ENCODE data around the gene SLIT3. TPM values are rescaled to one million over a fixed set of nuclear protein-coding genes. Genes with fewer than 3 reads are reported as not detected.

The SLIT3 gene
- polyA plus RNA-seq, 1 of the 3 experiments (the other 2 are of a cell fraction), result 119 TPM

GRCh38 chr5:168651648-168652047 lies 649.3 kb downstream of the SLIT3 start:
- Histone ChIP-seq H3K4me3 (ENCODE audit: low read depth in 2 of 2, low read length in 1 of 2) (no peak overlapping the region), H3K9ac (no peak overlapping the region), H3K27ac (ENCODE audit: low read depth in 2 of 2, low read length in 1 of 2) (peak overlapping the region in 1 of 2 experiments; percentile 48; a peak in 2 of 4 replicates), H4K20me1 (ENCODE audit: insufficient read depth) (no peaks in the 10 kb centered on the region), H3K79me2 (ENCODE audit: insufficient read depth) (no peaks in the 10 kb centered on the region), H2AFZ (ENCODE audit: low read depth) (no peak overlapping the region), H3K27me3 (ENCODE audit: insufficient read depth) (no peaks in the 10 kb centered on the region), H3K36me3 (replicated peaks in 1 of 2; ENCODE audit: control insufficient read depth in 1 of 2, insufficient read depth in 2 of 2, low read length in 1 of 2) (peaks cover 0 to 8% of the 10 kb centered on the region in 2 experiments), H3K9me3 (no peaks in the 10 kb centered on the region; the same call in 1 of the 2 replicates), H3K4me2 (no peak overlapping the region), H3F3A (replicated peaks; ENCODE audit: insufficient read depth) (peaks cover 3% of the 10 kb centered on the region), H3K9me2 (no peaks in the 10 kb centered on the region), H3K4me1 (ENCODE audit: control insufficient read depth in 1 of 2, insufficient read depth in 2 of 2, low read depth in 1 of 2, low read length in 1 of 2) (peaks cover 0 to 41% of the 10 kb centered on the region in 2 experiments; a peak in 2 of 4 replicates)
- ChIA-PET POLR2A (interaction anchor here (1.2 kb wide), 1 partner anchor 186 kb away, joined by 4 read pairs; no protein-coding TSS in a partner anchor), CTCF (interaction anchor here (1.3 kb wide), 1 partner anchor 12 kb away, joined by 3 read pairs; no protein-coding TSS in a partner anchor)
- no peak for DNase-seq
- no peak for TF ChIP-seq ELF1 (IDR thresholded peaks at IDR 0.05)
- no peak for TF ChIP-seq USF1 (IDR thresholded peaks at IDR 0.05; ENCODE audit: borderline replicate concordance, low read depth)
- no peak for TF ChIP-seq MXI1 (IDR thresholded peaks at IDR 0.05; ENCODE audit: low read depth, low read length)
- peak; percentile 57; the same call in 1 of the 2 replicates for TF ChIP-seq PBX3 (IDR thresholded peaks at IDR 0.05)
- peak; percentile 34; the same call in 1 of the 2 replicates for TF ChIP-seq TCF12 (IDR thresholded peaks at IDR 0.05)
- peak; percentile 49; the same call in 1 of the 2 replicates for TF ChIP-seq FOSL2 (IDR thresholded peaks at IDR 0.05; ENCODE audit: borderline replicate concordance, low read depth)
- TF ChIP-seq JUND (IDR thresholded peaks at IDR 0.05), result peak; percentile 27; the same call in 1 of the 2 replicates
- no peak for TF ChIP-seq REST (IDR thresholded peaks at IDR 0.05; ENCODE audit: low read depth, low read length)
- TF ChIP-seq, protein P1, sequence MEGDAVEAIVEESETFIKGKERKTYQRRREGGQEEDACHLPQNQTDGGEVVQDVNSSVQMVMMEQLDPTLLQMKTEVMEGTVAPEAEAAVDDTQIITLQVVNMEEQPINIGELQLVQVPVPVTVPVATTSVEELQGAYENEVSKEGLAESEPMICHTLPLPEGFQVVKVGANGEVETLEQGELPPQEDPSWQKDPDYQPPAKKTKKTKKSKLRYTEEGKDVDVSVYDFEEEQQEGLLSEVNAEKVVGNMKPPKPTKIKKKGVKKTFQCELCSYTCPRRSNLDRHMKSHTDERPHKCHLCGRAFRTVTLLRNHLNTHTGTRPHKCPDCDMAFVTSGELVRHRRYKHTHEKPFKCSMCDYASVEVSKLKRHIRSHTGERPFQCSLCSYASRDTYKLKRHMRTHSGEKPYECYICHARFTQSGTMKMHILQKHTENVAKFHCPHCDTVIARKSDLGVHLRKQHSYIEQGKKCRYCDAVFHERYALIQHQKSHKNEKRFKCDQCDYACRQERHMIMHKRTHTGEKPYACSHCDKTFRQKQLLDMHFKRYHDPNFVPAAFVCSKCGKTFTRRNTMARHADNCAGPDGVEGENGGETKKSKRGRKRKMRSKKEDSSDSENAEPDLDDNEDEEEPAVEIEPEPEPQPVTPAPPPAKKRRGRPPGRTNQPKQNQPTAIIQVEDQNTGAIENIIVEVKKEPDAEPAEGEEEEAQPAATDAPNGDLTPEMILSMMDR (IDR thresholded peaks at IDR 0.05), result no peak
- TF ChIP-seq CHD2 (IDR thresholded peaks at IDR 0.05; ENCODE audit: low read length, partially characterized antibody), result no peak
- no peak for TF ChIP-seq SMC3 (IDR thresholded peaks at IDR 0.05; ENCODE audit: low read depth, low read length)
- TF ChIP-seq TEAD4 (IDR thresholded peaks at IDR 0.05; ENCODE audit: borderline replicate concordance, insufficient read depth), result no peak

Measured in SK-N-SH (cell line).